ENCODE data around the gene STON2. TPM values are rescaled to one million over a fixed set of nuclear protein-coding genes. Genes with fewer than 3 reads are reported as not detected.

STON2 gene
- total and polyA plus RNA-seq, 4 donors, result 1.9 to 30.0 (median 7.3) TPM

- H3K9me3 ChIP-seq (ENCODE audit: control insufficient read depth in 4 of 4, low read length in 3 of 4), result no peaks in the 10 kb centered on the region
- TF ChIP-seq ATF3 (IDR thresholded peaks at IDR 0.05) (no peak), FOXA1 (IDR thresholded peaks at IDR 0.05) (no peak), HNF4A (conservative IDR thresholded peaks at IDR 0.05) (no peak), GABPA (IDR thresholded peaks at IDR 0.05 in 1 of 2, conservative IDR thresholded peaks at IDR 0.05 in 1 of 2) (no peak), EGR1 (IDR thresholded peaks at IDR 0.05; ENCODE audit: low read depth in 2 of 2) (no peak), REST (IDR thresholded peaks at IDR 0.05) (no peak), HNF4G (IDR thresholded peaks at IDR 0.05) (no peak), RXRA (IDR thresholded peaks at IDR 0.05) (no peak), TAF1 (conservative IDR thresholded peaks at IDR 0.05) (no peak), SP1 (IDR thresholded peaks at IDR 0.05) (no peak), JUND (IDR thresholded peaks at IDR 0.05) (no peak), FOXA2 (IDR thresholded peaks at IDR 0.05) (no peak), RAD21 (IDR thresholded peaks at IDR 0.05) (no peak), YY1 (IDR thresholded peaks at IDR 0.05) (no peak), NR2F2 (IDR thresholded peaks at IDR 0.05) (no peak)
- TF ChIP-seq, protein P1, sequence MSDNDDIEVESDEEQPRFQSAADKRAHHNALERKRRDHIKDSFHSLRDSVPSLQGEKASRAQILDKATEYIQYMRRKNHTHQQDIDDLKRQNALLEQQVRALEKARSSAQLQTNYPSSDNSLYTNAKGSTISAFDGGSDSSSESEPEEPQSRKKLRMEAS (IDR thresholded peaks at IDR 0.05), result no peak
- TF ChIP-seq, protein P2, sequence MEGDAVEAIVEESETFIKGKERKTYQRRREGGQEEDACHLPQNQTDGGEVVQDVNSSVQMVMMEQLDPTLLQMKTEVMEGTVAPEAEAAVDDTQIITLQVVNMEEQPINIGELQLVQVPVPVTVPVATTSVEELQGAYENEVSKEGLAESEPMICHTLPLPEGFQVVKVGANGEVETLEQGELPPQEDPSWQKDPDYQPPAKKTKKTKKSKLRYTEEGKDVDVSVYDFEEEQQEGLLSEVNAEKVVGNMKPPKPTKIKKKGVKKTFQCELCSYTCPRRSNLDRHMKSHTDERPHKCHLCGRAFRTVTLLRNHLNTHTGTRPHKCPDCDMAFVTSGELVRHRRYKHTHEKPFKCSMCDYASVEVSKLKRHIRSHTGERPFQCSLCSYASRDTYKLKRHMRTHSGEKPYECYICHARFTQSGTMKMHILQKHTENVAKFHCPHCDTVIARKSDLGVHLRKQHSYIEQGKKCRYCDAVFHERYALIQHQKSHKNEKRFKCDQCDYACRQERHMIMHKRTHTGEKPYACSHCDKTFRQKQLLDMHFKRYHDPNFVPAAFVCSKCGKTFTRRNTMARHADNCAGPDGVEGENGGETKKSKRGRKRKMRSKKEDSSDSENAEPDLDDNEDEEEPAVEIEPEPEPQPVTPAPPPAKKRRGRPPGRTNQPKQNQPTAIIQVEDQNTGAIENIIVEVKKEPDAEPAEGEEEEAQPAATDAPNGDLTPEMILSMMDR (IDR thresholded peaks at IDR 0.05; ENCODE audit: low read depth, low read length, missing input control), result no peak
- TF ChIP-seq, protein P3, sequence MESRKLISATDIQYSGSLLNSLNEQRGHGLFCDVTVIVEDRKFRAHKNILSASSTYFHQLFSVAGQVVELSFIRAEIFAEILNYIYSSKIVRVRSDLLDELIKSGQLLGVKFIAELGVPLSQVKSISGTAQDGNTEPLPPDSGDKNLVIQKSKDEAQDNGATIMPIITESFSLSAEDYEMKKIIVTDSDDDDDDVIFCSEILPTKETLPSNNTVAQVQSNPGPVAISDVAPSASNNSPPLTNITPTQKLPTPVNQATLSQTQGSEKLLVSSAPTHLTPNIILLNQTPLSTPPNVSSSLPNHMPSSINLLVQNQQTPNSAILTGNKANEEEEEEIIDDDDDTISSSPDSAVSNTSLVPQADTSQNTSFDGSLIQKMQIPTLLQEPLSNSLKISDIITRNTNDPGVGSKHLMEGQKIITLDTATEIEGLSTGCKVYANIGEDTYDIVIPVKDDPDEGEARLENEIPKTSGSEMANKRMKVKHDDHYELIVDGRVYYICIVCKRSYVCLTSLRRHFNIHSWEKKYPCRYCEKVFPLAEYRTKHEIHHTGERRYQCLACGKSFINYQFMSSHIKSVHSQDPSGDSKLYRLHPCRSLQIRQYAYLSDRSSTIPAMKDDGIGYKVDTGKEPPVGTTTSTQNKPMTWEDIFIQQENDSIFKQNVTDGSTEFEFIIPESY (IDR thresholded peaks at IDR 0.05), result no peak
- WGBS, result 46% methylated on average over 1 of the region's 1 CpG
- no peak overlapping the region for H3K27ac ChIP-seq (ENCODE audit: low read depth in 1 of 2, low read length in 2 of 2)
- no peak overlapping the region for H3K4me3 ChIP-seq (ENCODE audit: low read depth in 1 of 3, low read length in 3 of 3)
- H3K9ac ChIP-seq (ENCODE audit: low read depth in 1 of 2, low read length in 2 of 2), result no peak overlapping the region
- H3K36me3 ChIP-seq (ENCODE audit: control insufficient read depth in 4 of 4, insufficient read depth in 3 of 4, low read depth in 1 of 4, low read length in 3 of 4), result no peaks in the 10 kb centered on the region
- no peak for DNase-seq (ENCODE audit: low spot score)
- no peaks in the 10 kb centered on the region for H3K27me3 ChIP-seq (ENCODE audit: control insufficient read depth in 4 of 4, insufficient read depth in 4 of 4, low read length in 3 of 4)
- H3K4me1 ChIP-seq (ENCODE audit: control insufficient read depth in 4 of 4, insufficient read depth in 4 of 4, low read length in 3 of 4), result peaks cover 0 to 4% (median 3%) of the 10 kb centered on the region in 4 donors
Observed at GRCh38 chr14:81332725-81333124, 67.4 kb downstream of the STON2 start.
